Left renal pelvis (tissue), 4 donors: ENCODE data around the gene ABO. TPM values are rescaled to one million over a fixed set of nuclear protein-coding genes. Genes with fewer than 3 reads are reported as not detected.
"Not testable (repeated sequence)": the region's sequence is repeated elsewhere in the genome, so short reads cannot be mapped to it uniquely, and the experiment has no call there.

ENCODE experiments used
- DNase-seq, 4 donors: peaks; one replicate each; pipeline ENCODE4 v3.0.0-alpha.2; 2013; ENCODE audit warnings: low read depth in 4 of 4, low spot score in 3 of 4
- polyA plus RNA-seq, 4 donors: library from polyadenylated mRNA; unstranded; fragments of 120-200 nt; gene quantifications; one replicate each; pipeline ENCODE4 v1.2.1, GENCODE V29; 2013; ENCODE audit not compliant: insufficient read length in 4 of 4

The ABO gene
- polyA plus RNA-seq, 4 donors: 3.0 to 29.2 (median 15.2) TPM

DNA sequence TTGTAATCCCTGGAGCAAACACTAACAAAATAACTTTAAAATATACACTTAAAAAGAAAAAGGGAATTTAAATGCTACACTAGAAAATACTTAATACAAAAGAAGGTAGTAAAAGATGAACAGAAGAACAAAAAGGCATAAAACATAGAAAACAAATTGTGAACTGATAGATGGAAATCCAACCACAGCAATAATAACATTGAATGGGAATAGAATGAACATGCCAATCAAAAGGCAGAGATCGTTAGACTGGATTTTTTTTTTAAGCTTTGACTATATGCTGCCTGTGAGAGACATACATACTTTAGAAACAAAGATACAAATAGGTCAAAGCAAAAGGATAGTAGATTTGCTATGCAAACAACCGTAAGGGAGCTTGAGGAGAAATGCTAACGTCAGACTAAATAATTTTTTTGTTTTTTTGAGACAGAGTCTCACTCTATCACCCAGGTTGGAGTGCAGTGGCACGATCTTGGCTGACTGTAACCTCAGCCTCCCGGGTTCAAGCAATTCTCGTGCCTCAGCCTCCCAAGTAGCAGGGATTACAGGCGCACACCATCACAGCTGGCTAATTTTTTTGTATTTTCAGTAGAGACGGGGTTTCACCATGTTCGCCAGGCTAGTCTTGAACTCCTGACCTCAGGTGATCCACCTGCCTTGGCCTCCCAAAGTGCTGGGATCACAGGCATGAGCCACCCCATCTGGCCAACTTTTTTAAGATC is 6.5 kb downstream of the ABO start:
- no peak for DNase-seq

DNA sequence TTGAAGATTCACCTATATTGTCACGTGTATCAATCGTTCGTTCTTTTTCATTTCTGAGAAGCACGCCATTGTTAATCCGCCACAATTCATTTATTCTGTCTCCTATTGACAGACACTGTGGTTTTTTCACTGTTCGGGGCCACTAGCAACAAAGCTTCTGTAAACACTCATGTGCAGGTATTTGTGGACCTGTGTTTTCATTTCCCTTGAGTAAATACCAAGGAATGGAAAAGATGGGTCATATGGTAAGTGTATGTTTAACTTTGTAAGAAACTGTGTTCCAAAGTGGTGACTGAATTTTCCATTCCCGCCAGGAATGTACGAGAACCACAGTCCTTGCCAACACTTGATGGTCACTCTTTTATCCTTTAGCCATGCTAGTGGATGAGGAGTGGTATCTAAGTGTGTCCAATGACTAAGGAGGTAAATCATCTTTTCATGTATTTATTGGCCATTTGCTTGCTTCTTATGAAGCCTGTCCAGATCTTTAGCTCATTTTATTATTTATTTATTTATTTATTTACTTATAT is 10.7 kb downstream of the ABO start:
- no peak for DNase-seq

DNA sequence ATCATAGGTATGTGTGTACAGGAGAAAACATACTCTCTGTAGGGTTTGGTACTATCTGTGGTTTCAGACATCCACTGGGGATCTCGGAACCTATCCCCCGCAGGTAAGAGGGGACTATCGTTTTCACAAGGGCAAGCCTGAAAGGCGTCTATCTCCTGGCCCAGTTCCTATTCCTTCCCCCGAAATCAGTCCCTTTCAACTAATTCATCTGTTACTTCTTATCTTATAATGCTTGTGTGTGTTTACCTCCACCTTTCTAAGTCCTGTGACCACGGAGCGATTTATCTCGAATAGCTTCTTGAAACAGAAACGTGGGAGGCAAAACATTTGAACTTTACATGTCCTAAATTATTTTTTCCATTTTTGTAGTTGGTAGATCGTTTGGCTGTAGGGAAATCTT is 11.4 kb downstream of the ABO start:
- no peak for DNase-seq

- DNase-seq: no peak
Observed at GRCh38 chr9:133262226-133262625, 12.8 kb downstream of the ABO start.

GRCh38 chr9:133261753-133262120 is 13.3 kb downstream of the ABO start:
- DNase-seq: no peak

GRCh38 chr9:133261103-133261752 is 13.8 kb downstream of the ABO start:
- no peak for DNase-seq

DNA sequence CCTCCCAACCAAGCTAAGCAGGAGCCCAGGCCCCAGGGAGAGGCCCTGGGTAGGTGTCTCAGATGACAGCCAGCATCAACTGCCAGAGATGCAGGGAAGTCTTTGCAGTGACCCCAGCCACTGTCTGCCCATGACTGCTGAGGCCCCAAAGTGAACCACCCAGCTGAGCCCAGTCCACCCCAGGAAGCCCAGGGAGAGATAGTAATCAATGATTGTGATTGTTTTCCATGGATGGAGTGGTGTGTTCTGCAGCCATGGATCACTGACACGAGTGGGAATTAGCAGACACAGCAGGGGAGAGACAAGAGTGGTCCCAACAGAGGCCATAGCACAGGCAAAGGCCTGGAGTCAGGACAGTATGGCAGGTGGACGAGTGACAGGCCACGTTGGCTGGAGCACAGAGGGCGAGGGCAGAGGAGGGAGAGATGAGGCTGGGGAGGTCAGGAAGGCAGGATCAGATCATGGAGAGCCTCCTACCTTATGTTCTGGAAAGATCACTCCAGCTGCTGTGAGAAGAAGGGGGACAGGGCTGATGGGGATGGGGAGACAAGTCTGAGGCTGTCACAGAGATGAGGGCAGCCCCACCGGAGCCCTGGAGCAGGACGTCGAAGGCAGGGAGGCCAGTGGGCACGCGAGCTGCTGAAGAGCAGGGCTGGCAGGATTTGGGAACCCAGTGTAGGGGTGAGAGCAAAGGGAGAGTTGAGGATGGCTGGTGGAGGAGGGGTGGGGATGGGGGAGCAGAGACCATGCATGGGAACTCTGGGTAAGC is 14.5 kb downstream of the ABO start:
- DNase-seq: no peak

DNA sequence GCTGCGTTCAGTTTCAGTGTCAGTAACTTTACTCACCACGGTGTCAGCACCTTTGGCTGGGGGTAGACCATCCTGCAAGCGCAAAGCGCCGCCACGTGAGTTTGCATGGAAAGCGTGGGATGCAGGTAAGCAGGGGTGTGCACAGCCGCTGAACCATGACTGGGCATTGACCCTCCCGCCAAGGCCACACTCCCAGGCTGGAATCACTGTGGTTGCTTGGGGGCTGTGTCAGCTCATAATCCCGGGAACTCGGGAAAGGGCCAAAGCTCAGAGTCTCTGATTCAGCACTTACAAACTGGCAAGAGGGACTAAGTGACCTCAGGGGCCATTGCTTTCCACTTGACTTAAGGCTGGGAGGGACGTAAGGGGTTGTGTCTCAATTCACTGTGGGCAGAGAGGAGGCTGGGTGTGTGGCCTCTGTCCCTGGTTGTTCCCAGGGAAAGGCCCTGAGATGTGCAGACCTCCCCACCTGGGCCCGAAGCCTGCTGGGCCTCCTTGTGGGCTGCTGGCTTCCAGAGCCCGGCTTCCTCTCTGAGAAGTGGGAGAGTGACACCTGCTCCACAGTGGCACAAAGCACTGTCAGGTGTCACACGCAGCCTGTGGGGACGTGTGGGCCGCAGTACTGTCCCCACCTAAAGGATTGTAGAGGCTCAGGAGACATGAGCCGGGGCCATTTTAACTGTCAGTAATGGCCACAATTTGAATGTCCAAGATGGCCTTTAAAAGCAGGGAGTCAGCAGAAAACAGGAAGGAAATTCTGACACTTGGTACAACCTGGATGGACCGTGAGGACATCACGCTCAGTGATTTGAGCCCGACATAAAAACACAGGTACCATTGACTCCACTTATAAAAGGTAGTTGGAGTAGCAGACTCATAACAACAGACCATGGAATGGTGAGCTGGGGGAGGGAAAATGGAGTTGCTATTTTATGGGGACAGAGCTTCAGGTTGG is 16.7 kb downstream of the ABO start:
- DNase-seq: no peak

- DNase-seq: no peak
Observed at GRCh38 chr9:133257465-133257956, 17.5 kb downstream of the ABO start.

GRCh38 chr9:133256686-133257091 is 18.3 kb downstream of the ABO start:
- no peak for DNase-seq

DNA sequence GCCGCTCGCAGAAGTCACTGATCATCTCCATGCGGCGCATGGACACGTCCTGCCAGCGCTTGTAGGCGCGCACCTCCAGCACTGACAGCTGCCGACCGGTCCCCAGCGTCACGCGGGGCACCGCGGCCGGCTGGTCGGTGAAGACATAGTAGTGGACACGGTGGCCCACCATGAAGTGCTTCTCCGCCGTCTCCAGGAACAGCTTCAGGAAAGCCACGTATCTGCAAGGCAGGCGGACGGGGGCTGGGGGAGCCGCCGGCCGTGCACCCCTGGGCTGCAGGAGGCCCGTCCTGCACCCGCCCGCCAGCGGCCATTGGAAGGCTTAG is 18.9 kb downstream of the ABO start:
- DNase-seq: no peak

GRCh38 chr9:133255371-133256135 is 19.4 kb downstream of the ABO start:
- DNase-seq: no peak

- no peak for DNase-seq
Observed at GRCh38 chr9:133254471-133254870, 20.5 kb downstream of the ABO start.

- no peak for DNase-seq
Observed at GRCh38 chr9:133253268-133253667, 21.7 kb downstream of the ABO start.

DNA sequence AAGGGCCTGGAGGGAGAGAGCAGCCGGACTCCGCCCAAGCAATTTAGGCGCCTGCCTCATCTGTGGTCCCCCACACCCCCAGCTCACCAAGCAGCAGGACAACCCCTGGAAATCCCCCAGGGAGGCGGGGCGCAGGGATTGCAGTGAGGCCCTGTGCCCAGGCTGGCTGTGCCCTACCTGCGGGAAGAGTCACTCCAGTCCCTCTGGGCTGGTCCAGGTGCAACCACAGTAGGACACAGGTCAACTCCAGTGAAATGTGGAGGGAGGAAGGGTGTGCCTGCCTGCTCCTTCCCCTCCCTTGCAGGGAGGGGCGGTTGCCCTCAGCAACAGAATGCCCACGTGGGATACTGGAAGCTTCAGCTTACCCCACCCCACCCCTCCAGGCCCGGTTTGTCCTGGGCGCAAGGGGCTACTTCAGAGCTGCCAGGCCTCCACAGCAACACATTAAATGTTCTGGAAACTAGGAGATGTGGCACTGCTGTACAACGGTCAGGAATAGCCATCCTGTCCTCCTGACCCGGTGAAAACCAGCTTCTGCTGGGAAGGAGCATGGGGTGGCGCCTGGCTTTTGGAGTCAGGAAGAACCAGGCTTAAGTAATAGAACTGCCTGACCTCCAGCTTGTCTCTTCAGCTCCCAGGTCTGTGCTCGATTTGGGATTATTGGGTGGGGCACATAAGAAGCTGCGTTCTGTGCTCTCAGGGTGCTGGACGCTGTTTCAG is 22.5 kb downstream of the ABO start:
- no peak for DNase-seq

- DNase-seq: no peak
Observed at GRCh38 chr9:133251773-133252172, 23.2 kb downstream of the ABO start.

- not testable (repeated sequence) for DNase-seq
Observed at GRCh38 chr9:133251221-133251620, 23.8 kb downstream of the ABO start.

DNA sequence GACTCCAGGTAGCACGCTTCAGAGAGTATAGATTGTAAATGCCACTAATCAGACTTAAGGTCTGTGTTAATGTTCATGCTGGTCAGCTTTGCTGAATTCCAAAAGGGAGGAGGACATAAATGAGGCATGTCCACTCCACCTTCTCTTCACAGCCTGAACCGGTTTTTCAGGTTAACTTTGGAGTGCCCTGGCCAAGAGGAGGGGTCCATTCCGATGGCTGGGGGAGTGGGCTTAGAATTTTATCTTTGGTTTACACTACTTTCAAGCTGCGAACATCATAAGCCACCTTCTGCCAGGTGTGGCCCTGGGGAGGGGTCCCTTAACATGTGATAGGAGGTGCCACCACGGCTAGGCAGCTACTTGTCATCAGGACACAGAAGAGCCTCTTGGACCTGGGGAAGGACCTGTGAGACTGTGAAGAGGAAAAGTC is 24.2 kb downstream of the ABO start:
- no peak for DNase-seq

DNA sequence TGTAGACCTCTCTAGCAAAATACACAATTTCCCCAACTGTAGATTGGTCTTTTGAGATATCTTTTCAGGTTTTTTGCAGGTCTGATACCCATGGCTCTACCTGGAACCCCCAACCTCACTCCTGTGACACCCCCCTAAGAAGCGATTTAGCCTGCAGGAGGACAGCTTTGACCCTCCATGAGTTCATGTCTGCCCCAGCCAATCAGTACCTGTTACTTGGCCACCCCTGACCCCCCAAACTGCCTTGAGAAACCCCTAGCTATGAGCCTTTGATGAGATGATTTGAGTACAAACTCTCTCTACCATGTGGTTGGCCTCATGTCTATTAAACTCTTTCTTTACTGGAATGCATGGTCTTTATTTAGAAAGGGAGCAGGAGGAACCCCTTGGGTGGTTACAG is 25.7 kb downstream of the ABO start:
- no peak for DNase-seq
